OCI-LY3 (cell line): ENCODE measurements around the gene PARP4.

Experiments
- EZH2phosphoT487 ChIP-seq: fragments of 200-600 bp; shearing (Covaris generic); IDR thresholded peaks from 2 replicates; pipeline ENCODE4 v1.6.1; 2018; ENCODE audit warnings: antibody characterized with exemption, mixed run types, low read depth
- TF ChIP-seq, protein P1 (sequence below): fragments of 200-600, 300-600 bp; sonication (generic); IDR thresholded peaks from 2 replicates; pipeline ENCODE4 v1.5.1; 2014; ENCODE audit warnings: antibody characterized with exemption, low read length, low read depth

GRCh38 chr13:24386816-24387708 lies 125.5 kb downstream of the PARP4 start:
- TF ChIP-seq, protein P1, sequence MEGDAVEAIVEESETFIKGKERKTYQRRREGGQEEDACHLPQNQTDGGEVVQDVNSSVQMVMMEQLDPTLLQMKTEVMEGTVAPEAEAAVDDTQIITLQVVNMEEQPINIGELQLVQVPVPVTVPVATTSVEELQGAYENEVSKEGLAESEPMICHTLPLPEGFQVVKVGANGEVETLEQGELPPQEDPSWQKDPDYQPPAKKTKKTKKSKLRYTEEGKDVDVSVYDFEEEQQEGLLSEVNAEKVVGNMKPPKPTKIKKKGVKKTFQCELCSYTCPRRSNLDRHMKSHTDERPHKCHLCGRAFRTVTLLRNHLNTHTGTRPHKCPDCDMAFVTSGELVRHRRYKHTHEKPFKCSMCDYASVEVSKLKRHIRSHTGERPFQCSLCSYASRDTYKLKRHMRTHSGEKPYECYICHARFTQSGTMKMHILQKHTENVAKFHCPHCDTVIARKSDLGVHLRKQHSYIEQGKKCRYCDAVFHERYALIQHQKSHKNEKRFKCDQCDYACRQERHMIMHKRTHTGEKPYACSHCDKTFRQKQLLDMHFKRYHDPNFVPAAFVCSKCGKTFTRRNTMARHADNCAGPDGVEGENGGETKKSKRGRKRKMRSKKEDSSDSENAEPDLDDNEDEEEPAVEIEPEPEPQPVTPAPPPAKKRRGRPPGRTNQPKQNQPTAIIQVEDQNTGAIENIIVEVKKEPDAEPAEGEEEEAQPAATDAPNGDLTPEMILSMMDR, result no peak
- TF ChIP-seq EZH2phosphoT487, result no peak
